Transverse colon (tissue), 4 donors: ENCODE data around the gene KAZN. TPM values are rescaled to one million over a fixed set of nuclear protein-coding genes. Genes with fewer than 3 reads are reported as not detected.

Source experiments
- DNase-seq: peaks from one replicate; pipeline ENCODE4 v3.0.0-alpha.2; 2019
- H3K27ac ChIP-seq, 4 donors: fragments of 200-600 bp; sonication (generic); 2 replicates each; pipeline ENCODE4 v1.5.1; 2016 to 2018; ENCODE audit warnings: inconsistent platforms in 4 of 4
- H3K27me3 ChIP-seq: fragments of 200-600 bp; sonication (generic); 2 replicates; pipeline ENCODE4 v1.5.1; 2017; ENCODE audit warnings: inconsistent platforms
- H3K36me3 ChIP-seq, 4 donors: fragments of 200-600 bp; sonication (generic); 2 replicates each; pipeline ENCODE4 v1.5.1; 2017 to 2019; ENCODE audit warnings: inconsistent platforms in 4 of 4
- H3K4me1 ChIP-seq, 4 donors: fragments of 200-600 bp; sonication (generic); 2 replicates each; pipeline ENCODE4 v1.5.1; 2017 to 2020; ENCODE audit warnings: inconsistent platforms in 4 of 4
- H3K4me3 ChIP-seq, 4 donors: fragments of 200-600 bp; sonication (generic); 1 replicate in 1 of 4; 2 replicates in 3 of 4; pipeline versions ENCODE4 v1.5.1 to v1.6.1; 2017 to 2019; ENCODE audit warnings: inconsistent platforms in 4 of 4
- H3K9me3 ChIP-seq, 2 donors: fragments of 200-600 bp; sonication (generic); 2 replicates each; pipeline ENCODE4 v1.5.1; 2017 to 2019; ENCODE audit warnings: inconsistent platforms in 2 of 2
- EP300 ChIP-seq: sonication (generic); formaldehyde crosslinking; IDR thresholded peaks from one replicate; pipeline ENCODE4 v1.6.1; 2017; ENCODE audit warnings: antibody characterized with exemption, low read depth
- POLR2A ChIP-seq: fragments of 450-650 bp; IDR thresholded peaks from one replicate; pipeline ENCODE4 v1.6.1; 2016; ENCODE audit warnings: antibody characterized with exemption, mild to moderate bottlenecking, moderate library complexity
- POLR2AphosphoS5 ChIP-seq, 3 donors: sonication (generic); formaldehyde crosslinking; IDR thresholded peaks; one replicate each; pipeline ENCODE4 v1.6.1; 2016; ENCODE audit warnings: antibody characterized with exemption in 3 of 3
- WGBS, 2 donors: methylation state at CpG; one replicate each; pipeline ENCODE4 v1.1.5; 2018; ENCODE audit warnings: low coverage in 1 of 2; 5-methylcytosine and 5-hydroxymethylcytosine counted together
- in situ Hi-C, 4 donors: fragments of 200-750 bp; cut with MboI; loops; one replicate each; pipeline versions ENCODE4 v1.15.0 to v1.15.1; 2017; ENCODE audit warnings: low sequenced_read_pairs in 3 of 4, low pct_ligation_motif_present in 1 of 4, low pct_unique_long_range_greater_than_20kb in 1 of 4
- intact Hi-C: fragments of 100-400 bp; cut with DNase I; formaldehyde crosslinking; loops from one replicate; pipeline ENCODE4 v1.15.1; 2023; ENCODE audit warnings: low total_unique reads
- total RNA-seq, 4 donors: library from RNA; depleted of rRNA; stranded (reverse); fragments of >200 nt; gene quantifications; one replicate each; pipeline ENCODE4 v1.1.0, GENCODE V29; 2016
- TF ChIP-seq, protein P1 (sequence below), 5 experiments: fragments of 200-600 bp in 3 of 5; fragments of 450-650 bp in 2 of 5; sonication (generic) in 3 of 5; IDR thresholded peaks; 1 replicate in 2 of 5; 2 replicates in 3 of 5; pipeline ENCODE4 v1.5.1; 2016 to 2017; ENCODE audit warnings: antibody characterized with exemption in 5 of 5, inconsistent platforms in 3 of 5, mild to moderate bottlenecking in 2 of 5, moderate library complexity in 1 of 5

Gene KAZN
- total RNA-seq, 4 donors from 2014 or later: 12.0 to 17.1 (median 16.2) TPM

DNA sequence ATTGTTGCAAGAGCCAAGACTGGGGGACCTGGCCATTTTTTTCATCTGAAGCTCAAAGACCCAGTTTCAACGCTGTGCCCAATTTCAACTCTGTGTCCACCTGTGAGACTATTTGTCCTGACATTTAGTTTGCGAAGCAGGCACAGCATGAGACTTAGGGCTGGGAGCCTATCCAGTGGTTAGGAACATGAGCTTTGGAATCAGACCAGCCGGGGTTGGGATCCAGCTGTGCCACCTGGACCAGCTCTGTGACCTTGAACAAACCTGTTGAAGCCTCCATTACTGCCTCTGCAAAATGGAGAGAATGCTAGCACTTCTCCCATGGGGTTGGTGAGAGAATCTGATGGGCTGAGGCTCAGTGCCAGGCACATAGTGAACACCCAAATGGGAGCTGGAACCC is 348.9 kb downstream of the KAZN start:
- WGBS, 2 donors: 90% methylated on average over 3 of the region's 3 CpGs; no CpG with 5 or more reads in 1 of the 2 donors
- in situ Hi-C loops (no loop called here), intact Hi-C loops (no loop called here)
- Histone ChIP-seq H3K27me3 (no peaks in the 10 kb centered on the region), H3K4me1 (peaks cover 10 to 38% (median 17%) of the 10 kb centered on the region in 4 donors), H3K9me3 (no peaks in the 10 kb centered on the region), H3K4me3 (no peak overlapping the region), H3K36me3 (no peaks in the 10 kb centered on the region), H3K27ac (no peak overlapping the region)
- TF ChIP-seq EP300: no peak
- TF ChIP-seq POLR2AphosphoS5 (IDR thresholded peaks at IDR 0.05): no peak
- TF ChIP-seq POLR2A: no peak
- TF ChIP-seq, protein P1, sequence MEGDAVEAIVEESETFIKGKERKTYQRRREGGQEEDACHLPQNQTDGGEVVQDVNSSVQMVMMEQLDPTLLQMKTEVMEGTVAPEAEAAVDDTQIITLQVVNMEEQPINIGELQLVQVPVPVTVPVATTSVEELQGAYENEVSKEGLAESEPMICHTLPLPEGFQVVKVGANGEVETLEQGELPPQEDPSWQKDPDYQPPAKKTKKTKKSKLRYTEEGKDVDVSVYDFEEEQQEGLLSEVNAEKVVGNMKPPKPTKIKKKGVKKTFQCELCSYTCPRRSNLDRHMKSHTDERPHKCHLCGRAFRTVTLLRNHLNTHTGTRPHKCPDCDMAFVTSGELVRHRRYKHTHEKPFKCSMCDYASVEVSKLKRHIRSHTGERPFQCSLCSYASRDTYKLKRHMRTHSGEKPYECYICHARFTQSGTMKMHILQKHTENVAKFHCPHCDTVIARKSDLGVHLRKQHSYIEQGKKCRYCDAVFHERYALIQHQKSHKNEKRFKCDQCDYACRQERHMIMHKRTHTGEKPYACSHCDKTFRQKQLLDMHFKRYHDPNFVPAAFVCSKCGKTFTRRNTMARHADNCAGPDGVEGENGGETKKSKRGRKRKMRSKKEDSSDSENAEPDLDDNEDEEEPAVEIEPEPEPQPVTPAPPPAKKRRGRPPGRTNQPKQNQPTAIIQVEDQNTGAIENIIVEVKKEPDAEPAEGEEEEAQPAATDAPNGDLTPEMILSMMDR (IDR thresholded peaks at IDR 0.05): no peak
- DNase-seq: no peak

DNA sequence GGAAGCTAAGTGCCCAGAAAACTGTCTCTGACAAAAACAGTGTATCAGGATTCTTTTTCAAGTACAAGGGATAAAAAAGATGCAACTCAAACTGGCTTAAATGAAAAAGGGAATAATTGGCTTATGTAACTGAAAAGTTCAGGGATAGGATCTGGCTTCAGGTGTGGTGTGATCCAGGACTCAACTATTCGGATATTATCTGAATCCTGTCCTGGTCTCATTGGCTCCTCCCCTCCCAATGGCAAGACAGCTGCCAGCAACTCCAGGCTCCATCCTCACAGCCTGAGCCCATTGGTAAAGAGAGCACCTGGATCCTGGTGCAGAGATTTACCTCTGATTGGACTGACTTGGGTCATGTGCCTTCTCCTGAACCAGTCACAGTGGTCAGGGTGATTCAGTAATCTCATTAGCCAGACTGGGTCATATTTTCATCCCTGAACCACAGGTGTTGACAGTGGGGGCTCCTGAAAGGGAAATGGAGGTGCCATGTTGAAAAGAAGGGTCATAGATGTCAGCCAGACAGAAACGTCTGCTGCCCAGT is 349.7 kb downstream of the KAZN start:
- intact Hi-C loops: no loop called here
- no peaks in the 10 kb centered on the region for H3K27me3 ChIP-seq
- 79 to 100% methylated on average over 1 to 2 of the region's 2 CpGs for WGBS, 2 donors
- TF ChIP-seq POLR2A (no peak), POLR2AphosphoS5 (IDR thresholded peaks at IDR 0.05) (no peak), EP300 (no peak)
- TF ChIP-seq, protein P1 (IDR thresholded peaks at IDR 0.05): no peak
- no peak for DNase-seq
- H3K4me3 ChIP-seq: no peak overlapping the region
- no peak overlapping the region for H3K27ac ChIP-seq
- H3K9me3 ChIP-seq: no peaks in the 10 kb centered on the region
- in situ Hi-C loops: no loop called here
- peaks cover 10 to 36% (median 15%) of the 10 kb centered on the region in 4 donors for H3K4me1 ChIP-seq
- no peaks in the 10 kb centered on the region for H3K36me3 ChIP-seq

DNA sequence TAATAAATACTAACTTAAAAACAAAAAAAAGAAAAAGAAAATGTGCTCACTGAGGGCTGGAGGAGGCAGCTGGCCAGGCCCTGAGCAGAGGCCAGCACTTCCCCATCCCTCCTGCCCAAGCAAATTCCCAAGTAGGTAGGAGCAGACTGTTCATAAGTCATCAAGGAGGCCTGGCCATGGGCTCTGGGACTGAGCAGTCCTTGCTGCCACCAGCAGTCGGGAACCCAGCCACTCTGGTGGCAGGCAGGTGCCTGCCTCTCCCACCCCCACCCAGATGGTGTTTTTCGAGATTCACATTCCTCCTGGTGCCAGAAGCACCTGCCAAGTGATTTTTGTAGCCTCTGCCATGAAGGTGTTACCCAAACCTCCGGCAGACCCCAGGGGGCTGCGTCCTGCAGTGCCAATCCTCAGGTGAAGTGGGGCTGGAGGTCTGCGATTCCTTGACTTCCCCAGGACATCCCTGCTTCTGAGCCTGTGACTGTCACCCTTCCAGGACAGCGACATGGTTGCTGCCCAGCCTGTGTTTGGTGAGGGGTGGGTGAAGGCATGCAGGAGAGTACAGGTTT is 350.9 kb downstream of the KAZN start:
- H3K36me3 ChIP-seq: no peaks in the 10 kb centered on the region
- DNase-seq: no peak
- H3K4me1 ChIP-seq: peaks cover 9 to 28% (median 14%) of the 10 kb centered on the region in 4 donors
- intact Hi-C loops (no loop called here), in situ Hi-C loops (no loop called here)
- no peaks in the 10 kb centered on the region for H3K9me3 ChIP-seq
- H3K27ac ChIP-seq: no peak overlapping the region
- no peak overlapping the region for H3K4me3 ChIP-seq
- H3K27me3 ChIP-seq: no peaks in the 10 kb centered on the region
- WGBS, 2 donors: 82% methylated on average over 4 of the region's 6 CpGs; no CpG with 5 or more reads in 1 of the 2 donors
- no peak for TF ChIP-seq POLR2AphosphoS5 (IDR thresholded peaks at IDR 0.05)

DNA sequence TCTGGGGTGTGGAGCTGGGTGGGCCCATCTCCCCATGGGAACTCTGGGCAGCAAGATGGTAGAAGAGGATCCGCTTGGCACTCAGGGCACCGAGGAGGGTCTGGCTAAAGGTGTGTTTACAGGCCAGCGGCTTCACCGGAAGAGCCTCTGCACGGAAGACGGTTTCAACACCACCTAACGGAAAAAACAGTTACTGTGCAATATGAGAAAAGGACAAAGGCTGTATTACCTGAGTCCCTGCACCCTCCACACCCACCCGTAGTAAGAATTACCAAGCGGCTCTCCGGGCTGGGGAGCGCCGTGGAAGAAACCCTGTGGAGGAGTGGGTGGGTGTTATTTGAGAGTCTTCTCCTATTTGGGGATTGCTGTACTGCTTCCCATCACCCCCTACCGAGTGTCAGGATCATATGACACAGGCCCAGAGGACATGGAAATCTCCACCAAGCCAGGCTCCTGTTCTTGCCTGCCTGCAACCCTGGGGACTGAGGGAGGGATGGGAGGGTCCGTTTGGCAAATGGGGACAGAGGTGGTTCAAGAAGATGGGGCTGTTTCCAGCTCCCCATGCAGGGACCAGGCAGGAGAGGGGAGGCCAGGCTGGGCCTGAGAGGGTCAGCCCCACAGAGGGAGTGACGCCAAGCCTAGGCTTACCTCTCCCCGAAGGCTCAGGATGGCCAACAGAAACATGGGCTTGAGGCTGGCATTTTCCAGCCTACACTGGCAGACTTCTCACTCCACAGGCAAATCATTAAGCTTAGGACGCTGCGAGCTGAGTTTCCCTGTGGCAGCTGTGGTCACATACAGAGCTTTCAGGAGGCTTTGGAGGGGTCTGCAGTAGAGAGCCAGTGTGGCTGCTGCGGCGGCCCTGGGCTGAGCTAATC is 351.6 kb downstream of the KAZN start:
- H3K9me3 ChIP-seq: no peaks in the 10 kb centered on the region
- H3K27ac ChIP-seq: no peak overlapping the region
- in situ Hi-C loops (no loop called here), intact Hi-C loops (no loop called here)
- H3K4me3 ChIP-seq: no peak overlapping the region
- no peaks in the 10 kb centered on the region for H3K36me3 ChIP-seq
- WGBS, 2 donors: 89 to 98% methylated on average over 7 to 20 of the region's 20 CpGs
- no peak for DNase-seq
- peaks cover 2 to 20% (median 9%) of the 10 kb centered on the region in 4 donors for H3K4me1 ChIP-seq
- no peaks in the 10 kb centered on the region for H3K27me3 ChIP-seq
- TF ChIP-seq POLR2A: no peak
- TF ChIP-seq, protein P1 (IDR thresholded peaks at IDR 0.05): no peak
- no peak for TF ChIP-seq POLR2AphosphoS5 (IDR thresholded peaks at IDR 0.05)
- TF ChIP-seq EP300: no peak
